ENCODE measurements around the gene RGS16. TPM values are rescaled to one million over a fixed set of nuclear protein-coding genes. Genes with fewer than 3 reads are reported as not detected.

Gene RGS16
- total RNA-seq, 1 experiment from 2014 or later: 6.5 TPM

GRCh38 chr1:182600745-182601415 is 3.3 kb downstream of the RGS16 start:
- RAD21 ChIA-PET (ENCODE audit: low non-redundant PET in 1 of 2, low total read pairs in 2 of 2, uncharacterized antibody in 2 of 2, unreplicated experiment in 2 of 2): interaction anchor here (1.0 to 2.2 kb wide), 4 partner anchors 181 to 186 kb away, joined by 4 to 13 read pairs (median 10); no protein-coding TSS in a partner anchor
- POLR2A ChIA-PET: interaction anchor here (0.7 to 4.6 kb wide), 2 partner anchors 182 to 186 kb away, joined by 3 to 39 read pairs; no protein-coding TSS in a partner anchor
- no peak for TF ChIP-seq RAD21 (IDR thresholded peaks at IDR 0.05; ENCODE audit: low read depth)
- no peak for TF ChIP-seq ATF3 (IDR thresholded peaks at IDR 0.05)
- TF ChIP-seq ELF1 (IDR thresholded peaks at IDR 0.05; ENCODE audit: borderline replicate concordance, low read depth): no peak
- no peak for TF ChIP-seq CTCF (IDR thresholded peaks at IDR 0.05 in 2 of 3, conservative IDR thresholded peaks at IDR 0.05 in 1 of 3; ENCODE audit: borderline replicate concordance in 1 of 3, insufficient read depth in 1 of 3, low read depth in 2 of 3, low read length in 2 of 3)
- no peak for TF ChIP-seq FOSL1 (IDR thresholded peaks at IDR 0.05; ENCODE audit: low read depth)
- TF ChIP-seq EZH2phosphoT487 (IDR thresholded peaks at IDR 0.05; ENCODE audit: borderline replicate concordance): no peak
- no peak for TF ChIP-seq SP1 (IDR thresholded peaks at IDR 0.05; ENCODE audit: low read depth)
- no peak for TF ChIP-seq JUND (IDR thresholded peaks at IDR 0.05)
- TF ChIP-seq YY1 (IDR thresholded peaks at IDR 0.05; ENCODE audit: extremely low read depth, insufficient replicate concordance, low read depth, low read length): no peak
- no peak for TF ChIP-seq POLR2A (IDR thresholded peaks at IDR 0.05; ENCODE audit: borderline replicate concordance, extremely low read depth, insufficient read depth, insufficient read length)
- no peak for TF ChIP-seq EZH2 (IDR thresholded peaks at IDR 0.05)
- TF ChIP-seq REST (IDR thresholded peaks at IDR 0.05; ENCODE audit: low read depth): no peak
- no peak for TF ChIP-seq ZFX (IDR thresholded peaks at IDR 0.05)
- no peak for TF ChIP-seq SIN3A (IDR thresholded peaks at IDR 0.05; ENCODE audit: low read depth)
- TF ChIP-seq TCF7L2 (IDR thresholded peaks at IDR 0.05; ENCODE audit: borderline replicate concordance, extremely low read depth, insufficient read depth, insufficient read length): no peak
- no peak for TF ChIP-seq EGR1 (IDR thresholded peaks at IDR 0.05; ENCODE audit: low read depth)
- TF ChIP-seq ZBTB33 (IDR thresholded peaks at IDR 0.05; ENCODE audit: extremely low read depth, insufficient replicate concordance, low read length): no peak
- no peak for TF ChIP-seq POLR2AphosphoS5 (IDR thresholded peaks at IDR 0.05; ENCODE audit: low read depth, low read length)
- H3K9ac ChIP-seq (ENCODE audit: low read length): no peak overlapping the region
- DNase-seq (ENCODE audit: low read depth, low spot score): no peak
- no peaks in the 10 kb centered on the region for H4K20me1 ChIP-seq (ENCODE audit: insufficient read depth)
- no peaks in the 10 kb centered on the region for H3K27me3 ChIP-seq (ENCODE audit: insufficient read depth, low read length)
- H3K9me2 ChIP-seq (ENCODE audit: insufficient read depth): no peaks in the 10 kb centered on the region
- peaks cover 12 to 17% of the 10 kb centered on the region in 2 experiments; a peak in 3 of 4 replicates for H3K36me3 ChIP-seq (ENCODE audit: control insufficient read depth in 1 of 2, insufficient read depth in 2 of 2, low read length in 2 of 2)
- no peak overlapping the region for H2AFZ ChIP-seq (ENCODE audit: low read depth, low read length, poor library complexity, severe bottlenecking)
- intact Hi-C loops (cut with micrococcal nuclease): loop anchor here (1.0 kb wide), 1 partner anchor 183 kb away; no protein-coding TSS in a partner anchor
- no peak overlapping the region for H3K27ac ChIP-seq (ENCODE audit: low read depth, low read length)
- H3K79me2 ChIP-seq (ENCODE audit: insufficient read depth, low read length): no peaks in the 10 kb centered on the region
- H3K4me2 ChIP-seq (ENCODE audit: low read length): no peak overlapping the region
- ATAC-seq: no peak
- peaks cover 0 to 21% of the 10 kb centered on the region in 2 experiments; a peak in 3 of 4 replicates for H3K4me1 ChIP-seq (ENCODE audit: control insufficient read depth in 1 of 2, insufficient read depth in 2 of 2, low read length in 2 of 2)
- H3K9me3 ChIP-seq (ENCODE audit: control insufficient read depth in 1 of 2, insufficient read depth in 1 of 2, low read depth in 1 of 2, low read length in 2 of 2): no peaks in the 10 kb centered on the region
- CTCF ChIA-PET: interaction anchor here (0.6 to 17.3 kb wide), 6 partner anchors 10 to 185 kb away, joined by 3 to 412 read pairs (median 4); partner anchors contain the start of gene NPL
- BruUV-seq (replicated peaks): no TSS peak
- no peak overlapping the region for H3K4me3 ChIP-seq (replicated peaks in 1 of 2; ENCODE audit: low read depth in 1 of 2, low read length in 2 of 2)

All from HCT116 (cell line).